ENCODE measurements around the gene L3HYPDH.

Gene L3HYPDH

GRCh38 chr14:59483819-59484638, at the start of gene L3HYPDH, which contains the start of gene JKAMP:
Gene L3HYPDH (minus strand): TSS chr14:59484408. CDS start chr14:59484316, 92 bp downstream.
Gene JKAMP (plus strand): TSS chr14:59484517. CDS start chr14:59484590, 73 bp downstream.
- H3K27me3 ChIP-seq (ENCODE audit: insufficient read depth, low read depth): no peaks in the 10 kb centered on the region
- peak within 1 kb of the TSS; percentile 80 for H3K4me2 ChIP-seq
- peaks cover 20% of the 10 kb centered on the region; the same call in 1 of the 2 replicates for H3K79me2 ChIP-seq (ENCODE audit: insufficient read depth, low read depth)
- no peaks in the 10 kb centered on the region for H4K20me1 ChIP-seq (ENCODE audit: insufficient read depth)
- H3K36me3 ChIP-seq (ENCODE audit: insufficient read depth): no peaks in the 10 kb centered on the region
- peak within 1 kb of the TSS; percentile 79 for H2AFZ ChIP-seq (ENCODE audit: low read depth)
- H3K9ac ChIP-seq: peak within 1 kb of the TSS; percentile 88
- peak; percentile 53 for TF ChIP-seq CTCF (conservative IDR thresholded peaks at IDR 0.05; ENCODE audit: low read depth, low read length)
- no peak within 1 kb of the TSS for H3K4me3 ChIP-seq (IDR thresholded peaks at IDR 0.05; ENCODE audit: insufficient read depth, low read depth, low read length)
- H3K27ac ChIP-seq: peak within 1 kb of the TSS; percentile 75
- peaks cover 35% of the 10 kb centered on the region for H3K4me1 ChIP-seq (ENCODE audit: low read depth, poor library complexity, severe bottlenecking)

GRCh38 chr14:59532419-59532818, 48.2 kb upstream of the L3HYPDH start:
- H3K36me3 ChIP-seq (ENCODE audit: insufficient read depth): no peaks in the 10 kb centered on the region
- H3K4me1 ChIP-seq (ENCODE audit: low read depth, poor library complexity, severe bottlenecking): no peaks in the 10 kb centered on the region
- no peak overlapping the region for H3K27ac ChIP-seq
- TF ChIP-seq CTCF (conservative IDR thresholded peaks at IDR 0.05; ENCODE audit: low read depth, low read length): no peak
- H3K4me2 ChIP-seq: no peak overlapping the region
- H3K79me2 ChIP-seq (ENCODE audit: insufficient read depth, low read depth): no peaks in the 10 kb centered on the region
- H3K4me3 ChIP-seq (IDR thresholded peaks at IDR 0.05; ENCODE audit: insufficient read depth, low read depth, low read length): no peak overlapping the region
- H3K27me3 ChIP-seq (ENCODE audit: insufficient read depth, low read depth): no peaks in the 10 kb centered on the region
- H4K20me1 ChIP-seq (ENCODE audit: insufficient read depth): no peaks in the 10 kb centered on the region
- no peak overlapping the region for H2AFZ ChIP-seq (ENCODE audit: low read depth)
- no peak overlapping the region for H3K9ac ChIP-seq

GRCh38 chr14:59530349-59530748, 46.1 kb upstream of the L3HYPDH start:
- Histone ChIP-seq H4K20me1 (ENCODE audit: insufficient read depth) (no peaks in the 10 kb centered on the region), H3K4me3 (IDR thresholded peaks at IDR 0.05; ENCODE audit: insufficient read depth, low read depth, low read length) (no peak overlapping the region), H3K27ac (no peak overlapping the region), H3K4me1 (ENCODE audit: low read depth, poor library complexity, severe bottlenecking) (no peaks in the 10 kb centered on the region), H3K4me2 (no peak overlapping the region), H3K36me3 (ENCODE audit: insufficient read depth) (no peaks in the 10 kb centered on the region), H2AFZ (ENCODE audit: low read depth) (no peak overlapping the region), H3K27me3 (ENCODE audit: insufficient read depth, low read depth) (no peaks in the 10 kb centered on the region), H3K79me2 (ENCODE audit: insufficient read depth, low read depth) (no peaks in the 10 kb centered on the region), H3K9ac (no peak overlapping the region)
- no peak for TF ChIP-seq CTCF (conservative IDR thresholded peaks at IDR 0.05; ENCODE audit: low read depth, low read length)

- H4K20me1 ChIP-seq (ENCODE audit: insufficient read depth): no peaks in the 10 kb centered on the region
- no peaks in the 10 kb centered on the region for H3K27me3 ChIP-seq (ENCODE audit: insufficient read depth, low read depth)
- no peak overlapping the region for H3K4me3 ChIP-seq (IDR thresholded peaks at IDR 0.05; ENCODE audit: insufficient read depth, low read depth, low read length)
- no peak for TF ChIP-seq CTCF (conservative IDR thresholded peaks at IDR 0.05; ENCODE audit: low read depth, low read length)
- no peak overlapping the region for H3K27ac ChIP-seq
- no peak overlapping the region for H3K4me2 ChIP-seq
- H3K4me1 ChIP-seq (ENCODE audit: low read depth, poor library complexity, severe bottlenecking): no peaks in the 10 kb centered on the region
- no peak overlapping the region for H3K9ac ChIP-seq
- H2AFZ ChIP-seq (ENCODE audit: low read depth): no peak overlapping the region
- no peaks in the 10 kb centered on the region for H3K36me3 ChIP-seq (ENCODE audit: insufficient read depth)
- no peaks in the 10 kb centered on the region for H3K79me2 ChIP-seq (ENCODE audit: insufficient read depth, low read depth)
Measured at GRCh38 chr14:59529189-59529588, 45.0 kb upstream of the L3HYPDH start.
